Vagina (tissue), 2 donors: ENCODE measurements around the gene GPR176. TPM values are rescaled to one million over a fixed set of nuclear protein-coding genes. Genes with fewer than 3 reads are reported as not detected.

Source experiments
- DNase-seq, 2 donors: peaks; one replicate each; pipeline ENCODE4 v3.0.0-alpha.2; 2017; ENCODE audit errors: extremely low spot score in 2 of 2
- H3K27ac ChIP-seq: fragments of 200-600 bp; sonication (generic); one replicate; pipeline ENCODE4 v1.5.1; 2019
- H3K27me3 ChIP-seq: fragments of 200-600 bp; sonication (generic); one replicate; pipeline ENCODE4 v1.5.1; 2019
- H3K36me3 ChIP-seq, 2 donors: fragments of 200-600 bp; sonication (generic); one replicate each; pipeline ENCODE4 v1.5.1; 2017 to 2019
- H3K4me1 ChIP-seq: fragments of 200-600 bp; sonication (generic); one replicate; pipeline ENCODE4 v1.5.1; 2019
- H3K4me3 ChIP-seq, 2 donors: fragments of 200-600 bp; sonication (generic); 1 replicate in 1 of 2; 2 replicates in 1 of 2; pipeline ENCODE4 v1.5.1; 2016 to 2019
- H3K9me3 ChIP-seq: fragments of 200-600 bp; sonication (generic); one replicate; pipeline ENCODE4 v1.5.1; 2019
- CTCF ChIP-seq, 3 experiments: fragments of 450-650 bp in 2 of 3; fragments of 200-600 bp in 1 of 3; sonication (generic) in 1 of 3; IDR thresholded peaks; one replicate each; pipeline ENCODE4 v1.5.1; 2017 to 2019; ENCODE audit warnings: antibody characterized with exemption in 3 of 3, mild to moderate bottlenecking in 2 of 3, moderate library complexity in 2 of 3
- POLR2A ChIP-seq, 2 donors: fragments of 450-650 bp; IDR thresholded peaks; one replicate each; pipeline ENCODE4 v1.6.1; 2017; ENCODE audit warnings: antibody characterized with exemption in 2 of 2, mild to moderate bottlenecking in 2 of 2, moderate library complexity in 2 of 2
- POLR2AphosphoS5 ChIP-seq, 2 donors: sonication (generic); formaldehyde crosslinking; IDR thresholded peaks; one replicate each; pipeline ENCODE4 v1.9.0; 2017; ENCODE audit warnings: antibody characterized with exemption in 2 of 2, mild to moderate bottlenecking in 2 of 2, low read depth in 1 of 2; ENCODE audit not compliant: insufficient read depth in 1 of 2
- intact Hi-C: fragments of 100-400 bp; cut with DNase I; formaldehyde crosslinking; loops from one replicate; pipeline ENCODE4 v1.15.1; 2023
- total RNA-seq: library from RNA; depleted of rRNA; stranded (reverse); fragments of >200 nt; gene quantifications from one replicate; pipeline ENCODE4 v1.2.3, GENCODE V29; 2016

GPR176 gene
- total RNA-seq, 1 donor from 2014 or later, result 5.4 TPM

- TF ChIP-seq POLR2A (IDR thresholded peaks at IDR 0.05), result no peak
- no peak for TF ChIP-seq POLR2AphosphoS5 (IDR thresholded peaks at IDR 0.05; ENCODE audit: insufficient read depth in 1 of 2, low read depth in 1 of 2)
- TF ChIP-seq CTCF (IDR thresholded peaks at IDR 0.05), result no peak
- H3K27me3 ChIP-seq, result no peaks in the 10 kb centered on the region
- H3K9me3 ChIP-seq, result no peaks in the 10 kb centered on the region
- no peak overlapping the region for H3K4me3 ChIP-seq
- peaks cover 1% of the 10 kb centered on the region for H3K4me1 ChIP-seq
- intact Hi-C loops, result no loop called here
- no peak for DNase-seq
- H3K27ac ChIP-seq, result no peak overlapping the region
- H3K36me3 ChIP-seq, result no peaks in the 10 kb centered on the region
These were observed 62.9 kb downstream of the GPR176 start for GRCh38 chr15:39857132-39857531.

- Histone ChIP-seq H3K9me3 (no peaks in the 10 kb centered on the region), H3K27ac (no peak overlapping the region), H3K4me1 (peaks cover 9% of the 10 kb centered on the region), H3K36me3 (no peaks in the 10 kb centered on the region), H3K27me3 (no peaks in the 10 kb centered on the region), H3K4me3 (no peak overlapping the region)
- TF ChIP-seq POLR2AphosphoS5 (IDR thresholded peaks at IDR 0.05; ENCODE audit: insufficient read depth in 1 of 2, low read depth in 1 of 2), result no peak
- TF ChIP-seq CTCF (IDR thresholded peaks at IDR 0.05), result no peak
- TF ChIP-seq POLR2A (IDR thresholded peaks at IDR 0.05), result no peak
- intact Hi-C loops, result no loop called here
- DNase-seq, result no peak
These were observed 63.7 kb downstream of the GPR176 start for GRCh38 chr15:39856357-39856756.

GRCh38 chr15:39855400-39855799 lies 64.7 kb downstream of the GPR176 start:
- no peak for DNase-seq
- H3K4me1 ChIP-seq, result peaks cover 10% of the 10 kb centered on the region
- H3K4me3 ChIP-seq, result no peak overlapping the region
- H3K27ac ChIP-seq, result no peak overlapping the region
- no peaks in the 10 kb centered on the region for H3K36me3 ChIP-seq
- intact Hi-C loops, result loop anchor here (1.0 kb wide), 1 partner anchor 36 kb away; no protein-coding TSS in a partner anchor
- TF ChIP-seq POLR2A (IDR thresholded peaks at IDR 0.05) (no peak), POLR2AphosphoS5 (IDR thresholded peaks at IDR 0.05; ENCODE audit: insufficient read depth in 1 of 2, low read depth in 1 of 2) (no peak), CTCF (IDR thresholded peaks at IDR 0.05) (no peak)
- no peaks in the 10 kb centered on the region for H3K9me3 ChIP-seq
- no peaks in the 10 kb centered on the region for H3K27me3 ChIP-seq

GRCh38 chr15:39854161-39854560 lies 65.9 kb downstream of the GPR176 start:
- TF ChIP-seq POLR2AphosphoS5 (IDR thresholded peaks at IDR 0.05; ENCODE audit: insufficient read depth in 1 of 2, low read depth in 1 of 2) (no peak), CTCF (IDR thresholded peaks at IDR 0.05) (no peak), POLR2A (IDR thresholded peaks at IDR 0.05) (no peak)
- Histone ChIP-seq H3K9me3 (no peaks in the 10 kb centered on the region), H3K27ac (no peak overlapping the region), H3K4me1 (peaks cover 10% of the 10 kb centered on the region), H3K36me3 (no peaks in the 10 kb centered on the region), H3K27me3 (no peaks in the 10 kb centered on the region), H3K4me3 (no peak overlapping the region)
- intact Hi-C loops, result no loop called here
- no peak for DNase-seq

- DNase-seq, result no peak
- no peak overlapping the region for H3K27ac ChIP-seq
- no peak overlapping the region for H3K4me3 ChIP-seq
These were observed 67.8 kb downstream of the GPR176 start for GRCh38 chr15:39852250-39852649.

More at GRCh38 chr15:39852250-39852649, 67.8 kb downstream of the GPR176 start:
- Histone ChIP-seq H3K27me3 (no peaks in the 10 kb centered on the region), H3K36me3 (no peaks in the 10 kb centered on the region), H3K9me3 (no peaks in the 10 kb centered on the region), H3K4me1 (peaks cover 10% of the 10 kb centered on the region)
- intact Hi-C loops, result no loop called here
- TF ChIP-seq POLR2AphosphoS5 (IDR thresholded peaks at IDR 0.05; ENCODE audit: insufficient read depth in 1 of 2, low read depth in 1 of 2) (no peak), CTCF (IDR thresholded peaks at IDR 0.05) (no peak)
